Lung (tissue), 12 donors: ENCODE results near the gene TAGLN. TPM values are rescaled to one million over a fixed set of nuclear protein-coding genes. Genes with fewer than 3 reads are reported as not detected.

Experiments
- ATAC-seq: fragments of 200-7000 bp; cut with Tn5 transposase; one replicate; pipeline ENCODE4 v1.9.1; 2020; ENCODE audit warnings: moderate number of reproducible peaks; ENCODE audit not compliant: insufficient read depth, low FRiP score
- DNase-seq, 3 donors: peaks; one replicate each; pipeline ENCODE4 v3.0.0-alpha.2; 2013 to 2017
- H3K27ac ChIP-seq, 2 donors: one replicate each; pipeline ENCODE4 v1.5.1; 2013; ENCODE audit warnings: mild to moderate bottlenecking in 2 of 2, moderate library complexity in 2 of 2, control low read depth in 1 of 2, inconsistent platforms in 1 of 2, low read depth in 1 of 2, low read length in 1 of 2
- H3K27me3 ChIP-seq, 3 donors: one replicate each; pipeline ENCODE4 v1.5.1; 2013; ENCODE audit warnings: low read length in 2 of 3; ENCODE audit not compliant: control insufficient read depth in 3 of 3, insufficient read depth in 3 of 3
- H3K36me3 ChIP-seq, 4 donors: one replicate each; pipeline ENCODE4 v1.5.1; 2013; ENCODE audit warnings: low read length in 4 of 4, mild to moderate bottlenecking in 1 of 4, moderate library complexity in 1 of 4; ENCODE audit not compliant: control insufficient read depth in 4 of 4, insufficient read depth in 4 of 4
- H3K4me1 ChIP-seq, 5 donors: one replicate each; pipeline ENCODE4 v1.5.1; 2013; ENCODE audit warnings: low read length in 5 of 5, mild to moderate bottlenecking in 2 of 5, moderate library complexity in 1 of 5; ENCODE audit not compliant: control insufficient read depth in 5 of 5, insufficient read depth in 5 of 5
- H3K4me3 ChIP-seq: one replicate; pipeline ENCODE4 v1.5.1; 2013; ENCODE audit warnings: mild to moderate bottlenecking, control low read depth, moderate library complexity
- H3K9ac ChIP-seq, 2 donors: one replicate each; pipeline ENCODE4 v1.5.1; 2013; ENCODE audit warnings: low read length in 2 of 2, control low read depth in 1 of 2; ENCODE audit not compliant: insufficient read depth in 1 of 2
- H3K9me3 ChIP-seq, 4 donors: one replicate each; pipeline ENCODE4 v1.5.1; 2013; ENCODE audit warnings: low read length in 3 of 4, mild to moderate bottlenecking in 1 of 4, moderate library complexity in 1 of 4; ENCODE audit not compliant: control insufficient read depth in 4 of 4, insufficient read depth in 3 of 4
- CTCF ChIP-seq: IDR thresholded peaks from 2 replicates; pipeline ENCODE4 v1.5.1; 2012; ENCODE audit warnings: mild to moderate bottlenecking; ENCODE audit errors: control extremely low read depth, extremely low read depth
- WGBS, 2 donors: extraction: QIAGEN DNeasy Blood & Tissue Kit; methylation state at CpG; one replicate each; pipeline ENCODE4 v1.1.7; 2013; 5-methylcytosine and 5-hydroxymethylcytosine counted together
- polyA plus RNA-seq, 2 donors: library from polyadenylated mRNA; stranded (reverse); fragments of 200-250 nt; gene quantifications; one replicate each; pipeline ENCODE4 v1.2.1, GENCODE V29; 2013
- total RNA-seq, 2 donors: library from RNA; depleted of rRNA in 1 of 2; stranded (reverse); fragments of >200 nt in 1 of 2; gene quantifications; one replicate each; pipeline ENCODE4 v1.2.1, GENCODE V29; 2014 to 2021
- donor health status: control.
- donor health status: control.
- donor health status: Bipolar disorder and iron deficiency.
- donor health status: healthy.
- donor health status: DM: yes; HTN: yes; CAD: no.

TAGLN gene
- total and polyA plus RNA-seq, 4 donors: 172 to 683 (median 519) TPM

DNA sequence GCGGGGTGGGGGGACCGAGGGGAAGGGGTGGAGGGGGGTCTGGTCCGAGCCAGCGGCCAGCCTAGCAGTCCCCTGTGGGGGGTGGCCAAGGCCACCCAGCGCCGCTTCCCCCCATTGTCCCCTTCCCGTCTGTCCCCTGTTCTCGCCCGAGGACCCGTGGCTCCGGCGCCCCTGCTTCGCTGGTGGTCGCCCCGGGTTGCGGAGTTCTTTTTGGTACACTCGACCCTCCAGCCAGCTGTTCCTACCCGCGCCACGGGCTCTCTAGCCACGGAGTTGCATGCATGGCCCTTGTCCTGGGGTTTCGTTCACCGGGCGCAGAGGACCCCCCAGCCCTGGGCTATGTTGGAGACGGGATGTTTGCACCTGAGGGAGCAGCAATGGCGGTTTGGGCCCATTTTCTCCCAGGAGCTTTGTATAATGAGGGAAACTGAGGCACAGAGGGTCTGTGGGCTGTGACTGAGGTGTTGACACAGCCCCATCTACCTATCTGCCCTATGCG is 33.8 kb downstream of the TAGLN start:
- H3K9me3 ChIP-seq: no peaks in the 10 kb centered on the region
- H3K27me3 ChIP-seq: no peaks in the 10 kb centered on the region
- H3K4me3 ChIP-seq: peak overlapping the region; percentile 82
- ATAC-seq: peak; percentile 1
- H3K27ac ChIP-seq: peak overlapping the region; percentile 82 to 87
- peak overlapping the region; percentile 73 to 82 for H3K9ac ChIP-seq
- no peak for TF ChIP-seq CTCF
- peaks cover 4 to 23% (median 11%) of the 10 kb centered on the region in 5 donors for H3K4me1 ChIP-seq
- WGBS, 2 donors: 2% methylated on average over 21 to 26 of the region's 27 CpGs
- peak in 2 of 3 donors; percentile 12 to 18 for DNase-seq
- H3K36me3 ChIP-seq: peaks cover 0 to 16% (median 11%) of the 10 kb centered on the region in 4 donors

GRCh38 chr11:117238221-117238620 is 39.1 kb downstream of the TAGLN start:
- H3K27me3 ChIP-seq: no peaks in the 10 kb centered on the region
- H3K9me3 ChIP-seq: no peaks in the 10 kb centered on the region
- peaks cover 5 to 13% (median 10%) of the 10 kb centered on the region in 4 donors for H3K36me3 ChIP-seq
- no peak for TF ChIP-seq CTCF
- no peak overlapping the region for H3K27ac ChIP-seq
- no peak overlapping the region for H3K4me3 ChIP-seq
- WGBS, 2 donors: 92 to 97% methylated on average over 5 of the region's 5 CpGs
- no peak for DNase-seq
- H3K9ac ChIP-seq: no peak overlapping the region
- no peak for ATAC-seq
- peaks cover under 1 to 10% (median 8%) of the 10 kb centered on the region in 5 donors for H3K4me1 ChIP-seq

DNA sequence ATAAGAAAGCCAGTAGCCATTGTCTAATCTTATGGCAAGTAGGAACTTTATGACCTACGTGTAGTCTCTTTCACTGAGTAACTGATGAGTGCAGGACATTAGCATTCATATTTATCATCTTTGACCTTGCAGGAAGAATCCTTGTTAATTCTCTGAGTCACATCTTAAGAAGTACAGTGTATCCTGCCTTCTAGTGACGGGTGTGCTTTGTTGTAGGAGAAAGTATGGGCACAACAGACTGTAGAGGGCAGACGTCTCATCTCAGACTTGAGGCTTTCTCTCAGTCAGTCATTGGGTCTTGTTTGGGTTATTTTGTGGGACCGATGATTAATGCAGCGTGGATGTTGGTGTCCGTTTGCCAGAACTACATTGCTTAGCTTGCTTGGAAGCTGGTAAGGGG is 40.1 kb downstream of the TAGLN start:
- H3K4me1 ChIP-seq: peaks cover 0 to under 1% (median 0%) of the 10 kb centered on the region in 5 donors
- DNase-seq (no peak), ATAC-seq (no peak)
- no peaks in the 10 kb centered on the region for H3K9me3 ChIP-seq
- no peaks in the 10 kb centered on the region for H3K27me3 ChIP-seq
- WGBS, 2 donors: 88 to 92% methylated on average over 6 of the region's 6 CpGs
- no peak overlapping the region for H3K4me3 ChIP-seq
- no peak overlapping the region for H3K9ac ChIP-seq
- H3K36me3 ChIP-seq: peaks cover 5 to 17% (median 12%) of the 10 kb centered on the region in 4 donors
- H3K27ac ChIP-seq: no peak overlapping the region
- TF ChIP-seq CTCF: no peak

DNA sequence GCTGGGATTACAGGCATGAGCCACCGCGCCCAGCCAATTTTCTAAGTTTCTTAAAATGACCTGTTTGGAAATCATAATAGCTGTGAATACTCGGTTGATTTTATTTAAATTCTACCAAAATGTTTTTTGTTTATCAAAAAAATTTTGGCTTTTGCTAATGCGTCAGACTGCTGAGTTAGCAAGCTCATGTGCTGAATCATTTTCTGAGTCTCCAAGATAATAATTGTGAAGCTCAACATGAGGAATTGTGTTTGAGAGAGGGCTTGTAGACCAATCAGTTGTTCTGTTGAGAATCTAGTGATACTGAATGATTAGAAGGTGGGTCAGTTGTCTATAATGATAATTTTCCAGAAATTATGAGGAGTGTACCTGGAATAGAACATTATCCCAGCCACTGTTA is 49.2 kb downstream of the TAGLN start:
- H3K27ac ChIP-seq: no peak overlapping the region
- no peaks in the 10 kb centered on the region for H3K4me1 ChIP-seq
- H3K27me3 ChIP-seq: no peaks in the 10 kb centered on the region
- ATAC-seq (no peak), DNase-seq (no peak)
- H3K36me3 ChIP-seq: peaks cover 18 to 40% (median 24%) of the 10 kb centered on the region in 4 donors
- H3K9ac ChIP-seq: no peak overlapping the region
- no peaks in the 10 kb centered on the region for H3K9me3 ChIP-seq
- H3K4me3 ChIP-seq: no peak overlapping the region
- 95 to 97% methylated on average over 4 of the region's 4 CpGs for WGBS, 2 donors
- TF ChIP-seq CTCF: no peak
